Activated naive CD4-positive, alpha-beta T cell treated with anti-CD3 and anti-CD28 coated beads, Interleukin-2, amount 10 ng/mL, durations not matched to agents 5 hours and 36 hours (primary cell): ENCODE results near the gene BBLN. TPM values are rescaled to one million over a fixed set of nuclear protein-coding genes. Genes with fewer than 3 reads are reported as not detected.

Source experiments
- total RNA-seq, 2 experiments: library from RNA; stranded (reverse); gene quantifications; one replicate each; pipeline ENCODE4 v1.2.3, GENCODE V29; 2021

BBLN gene, protein sequence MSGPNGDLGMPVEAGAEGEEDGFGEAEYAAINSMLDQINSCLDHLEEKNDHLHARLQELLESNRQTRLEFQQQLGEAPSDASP
- 10 to 100 TPM; 95.0 to 96.0 TPM for total RNA-seq

DNA sequence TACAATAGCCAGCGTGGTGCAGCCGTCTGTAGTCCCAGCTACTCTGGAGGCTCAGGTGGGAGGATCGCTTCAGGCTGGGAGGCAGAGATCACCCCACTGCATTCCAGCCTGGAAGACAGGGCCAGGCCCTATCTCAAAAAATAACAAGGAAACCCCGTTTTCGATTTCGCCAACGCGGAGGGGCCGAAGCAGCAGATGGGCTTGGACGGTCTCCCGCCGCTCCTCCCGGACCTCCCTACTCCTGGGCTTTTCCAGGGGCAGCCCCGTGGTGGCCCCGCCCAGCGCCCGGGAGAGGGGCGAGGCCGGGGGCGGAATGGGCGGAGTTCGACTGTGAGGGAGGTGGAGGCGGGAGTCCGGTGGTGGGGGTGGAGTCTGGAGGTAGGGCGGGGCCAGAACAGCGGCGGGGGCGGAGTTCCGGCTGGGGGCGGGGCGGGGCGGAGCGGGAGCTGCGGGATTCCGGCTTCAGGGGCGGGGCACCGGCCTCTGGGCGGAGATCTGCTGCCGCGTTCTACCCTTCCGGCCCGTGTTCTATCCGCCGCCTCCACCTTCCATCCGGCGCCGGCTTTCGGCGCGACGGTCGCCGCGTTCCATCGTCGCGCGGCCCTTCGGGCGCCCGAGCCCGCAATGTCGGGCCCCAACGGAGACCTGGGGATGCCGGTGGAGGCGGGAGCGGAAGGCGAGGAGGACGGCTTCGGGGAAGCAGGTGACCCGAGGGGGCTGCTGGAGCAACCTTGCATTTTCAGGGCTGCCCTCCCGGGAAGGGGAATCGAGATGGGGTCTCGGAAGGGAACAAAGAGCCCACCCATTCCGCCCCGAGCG lies at the start of gene BBLN:
Gene BBLN, plus strand, starts transcription at position 482 of the 819 bp plus-strand sequence. Its CDS starts 143 bp downstream, at position 625.

DNA sequence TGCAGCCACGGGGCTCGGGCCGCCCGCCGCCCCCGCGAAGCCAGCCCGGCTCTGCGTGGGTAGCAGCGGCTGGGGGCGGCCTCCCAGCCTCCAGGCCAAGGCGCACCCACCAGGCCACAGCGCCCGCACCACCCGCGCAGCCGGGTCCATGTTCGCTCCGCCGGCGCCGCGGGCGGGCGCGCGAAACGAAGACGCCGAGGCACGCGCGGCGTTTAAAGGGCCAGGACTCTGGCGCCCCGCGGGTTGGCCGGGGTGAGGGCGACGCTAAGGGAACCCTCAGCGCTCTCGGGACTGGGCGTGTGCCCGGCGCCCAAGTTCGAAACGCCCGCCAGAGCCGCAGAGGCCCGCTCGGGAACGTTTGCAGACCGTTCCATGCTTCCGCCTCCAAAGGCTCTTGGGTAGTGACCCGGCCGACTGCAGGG lies 32.5 kb upstream of the BBLN start, which contains the start of gene PTGES2:
Gene PTGES2, minus strand, starts transcription at position 162 of the 422 bp plus-strand sequence. Its CDS starts 12 bp downstream, at position 150.

DNA sequence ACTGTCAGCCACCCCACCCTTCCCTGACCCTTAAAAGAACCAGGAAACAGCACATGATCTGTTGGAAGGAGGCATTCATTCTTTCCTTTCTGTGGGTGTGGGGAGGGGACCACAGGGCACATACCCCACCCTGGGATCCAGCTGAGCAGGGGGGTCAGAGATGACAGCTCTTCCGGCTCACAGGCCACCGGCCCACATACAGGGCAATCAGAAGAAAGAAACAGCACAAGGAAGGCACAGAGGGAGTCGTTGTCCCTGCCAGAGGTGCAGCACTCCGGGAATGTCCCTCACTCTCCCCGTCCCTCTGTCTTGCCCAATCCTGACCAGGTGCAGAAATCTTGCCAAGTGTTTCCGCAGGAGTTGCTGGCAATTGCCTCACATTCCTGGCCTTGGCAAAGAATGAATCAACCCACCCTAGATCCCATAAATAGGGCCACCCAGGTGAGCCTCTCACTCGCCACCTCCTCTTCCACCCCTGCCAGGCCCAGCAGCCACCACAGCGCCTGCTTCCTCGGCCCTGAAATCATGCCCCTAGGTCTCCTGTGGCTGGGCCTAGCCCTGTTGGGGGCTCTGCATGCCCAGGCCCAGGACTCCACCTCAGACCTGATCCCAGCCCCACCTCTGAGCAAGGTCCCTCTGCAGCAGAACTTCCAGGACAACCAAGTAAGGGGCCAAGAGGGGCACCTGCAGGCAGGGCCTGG lies 10.9 kb upstream of the BBLN start, which contains the start of gene LCN2:
Gene LCN2, plus strand, starts transcription at position 453 of the 701 bp plus-strand sequence. Its CDS starts 73 bp downstream, at position 526.

DNA sequence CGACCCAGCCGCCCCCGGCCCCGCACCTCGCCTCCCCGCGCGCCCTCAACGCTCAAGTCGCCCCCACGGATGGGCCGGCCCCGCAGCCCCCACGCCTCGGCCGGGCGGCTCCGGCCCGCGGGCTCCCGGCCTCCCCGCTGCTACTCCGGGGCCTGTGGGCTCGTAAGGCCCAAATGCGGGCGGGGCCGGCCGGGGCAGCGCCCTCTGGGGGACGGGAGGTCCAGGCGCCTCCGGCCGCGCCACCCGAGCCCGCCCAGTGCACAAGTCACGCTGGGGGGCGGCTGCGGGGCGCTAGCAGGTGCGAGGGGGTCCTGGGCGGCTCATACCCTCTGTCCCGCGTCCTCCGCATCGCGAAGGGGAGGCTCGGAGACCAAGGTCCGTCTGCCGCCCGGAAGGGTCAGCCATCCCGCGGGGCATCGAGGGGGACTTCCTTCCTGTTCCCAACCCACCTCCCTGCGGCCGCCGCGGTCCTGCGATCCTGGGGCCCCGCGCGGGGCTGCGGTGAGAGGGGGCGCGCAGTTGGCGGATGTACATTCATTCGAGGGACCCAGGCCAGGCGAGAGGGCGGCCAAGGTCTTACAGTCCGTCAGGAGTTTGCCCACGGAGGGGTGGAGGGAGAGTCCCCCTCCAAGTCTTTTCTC lies 31.5 kb downstream of the BBLN start, which contains the start of gene CIZ1:
Gene CIZ1, minus strand, starts transcription at position 167 of the 641 bp plus-strand sequence. CDS start 715 bp downstream, outside the sequence.

DNA sequence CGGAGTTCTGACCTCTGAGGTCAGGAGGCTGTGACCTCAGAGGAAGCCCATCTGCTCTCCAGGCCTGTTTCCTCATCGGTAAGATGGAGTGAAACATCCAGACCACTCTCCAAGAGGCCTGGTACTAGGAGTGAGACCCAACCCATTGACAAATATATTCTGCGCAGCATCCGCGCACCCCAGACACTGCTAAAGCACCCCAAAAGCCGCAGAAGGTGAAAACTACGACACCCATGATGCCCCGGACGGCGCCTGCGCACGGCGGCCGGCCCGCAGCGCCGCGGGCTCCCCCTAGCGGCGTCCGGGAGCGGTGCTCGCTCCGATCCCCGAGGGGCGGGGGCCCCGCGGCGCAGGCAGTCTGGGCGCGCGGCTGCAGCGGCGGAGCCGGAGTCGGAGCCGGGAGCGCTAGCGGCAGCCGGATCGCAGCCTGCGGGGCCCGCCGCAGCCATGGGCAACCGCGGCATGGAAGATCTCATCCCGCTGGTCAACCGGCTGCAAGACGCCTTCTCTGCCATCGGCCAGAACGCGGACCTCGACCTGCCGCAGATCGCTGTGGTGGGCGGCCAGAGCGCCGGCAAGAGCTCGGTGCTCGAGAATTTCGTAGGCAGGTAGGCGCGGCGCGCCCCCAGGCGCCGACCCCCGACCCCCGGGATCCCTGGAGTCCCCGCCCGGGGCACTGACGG lies 43.1 kb downstream of the BBLN start, which contains the start of gene DNM1:
Gene DNM1, plus strand, starts transcription at position 356 of the 683 bp plus-strand sequence. Its CDS starts 92 bp downstream, at position 448.

Other genes starting within 250 kb of the BBLN start
- 10 to 100 TPM; 29.6 to 32.1 TPM for gene ST6GALNAC4, start 243.2 kb upstream of the BBLN start, total RNA-seq
- 1 to 10 TPM; 1.0 to 1.2 TPM for gene PIP5KL1, start 229.5 kb upstream of the BBLN start, total RNA-seq
- gene DPM2, start 222.4 kb upstream of the BBLN start, total RNA-seq: 10 to 100 TPM; 59.0 to 60.3 TPM
- gene EEIG1, start 179.3 kb upstream of the BBLN start, total RNA-seq: 100 to 1,000 TPM; 405 to 422 TPM
- 10 to 100 TPM; 11.0 to 12.9 TPM for gene NAIF1, start 92.9 kb upstream of the BBLN start, total RNA-seq
- 10 to 100 TPM; 15.4 to 16.0 TPM for gene SLC25A25, start 92.0 kb upstream of the BBLN start, total RNA-seq
- gene PTGES2, start 32.5 kb upstream of the BBLN start, total RNA-seq: 10 to 100 TPM; 44.6 to 50.5 TPM
- not detected for gene LCN2, start 10.8 kb upstream of the BBLN start, total RNA-seq
- gene CIZ1, start 31.3 kb downstream of the BBLN start, total RNA-seq: 100 to 1,000 TPM; 118 to 121 TPM
- gene DNM1, start 43.1 kb downstream of the BBLN start, total RNA-seq: under 1 TPM; 0.25 to 0.99 TPM
- gene GOLGA2, start 115.7 kb downstream of the BBLN start, total RNA-seq: 10 to 100 TPM; 40.3 to 47.1 TPM
- gene SWI5, start 116.0 kb downstream of the BBLN start, total RNA-seq: 10 to 100 TPM; 10.9 to 12.1 TPM
- gene TRUB2, start 162.2 kb downstream of the BBLN start, total RNA-seq: 10 to 100 TPM; 21.5 to 23.2 TPM
- 10 to 100 TPM; 34.7 to 35.2 TPM for gene COQ4, start 162.6 kb downstream of the BBLN start, total RNA-seq
- gene SLC27A4, start 180.3 kb downstream of the BBLN start, total RNA-seq: 10 to 100 TPM; 11.5 to 14.4 TPM
- gene URM1, start 211.1 kb downstream of the BBLN start, total RNA-seq: 10 to 100 TPM; 72.6 to 75.8 TPM